T-cell (primary cell): ENCODE results near the gene LMOD2. TPM values are rescaled to one million over a fixed set of nuclear protein-coding genes. Genes with fewer than 3 reads are reported as not detected.
A peak's percentile ranks its signal among the peaks of the same experiment; 100 is the strongest.

Experiments
- ATAC-seq, 4 experiments: fragments of 200-7000 bp in 3 of 4; fragments of 150-1000 bp in 1 of 4; cut with Tn5 transposase; replicated peaks in 1 of 4; 1 replicate in 3 of 4; 2 replicates in 1 of 4; pipeline ENCODE4 v1.10.0; 2021; ENCODE audit warnings: moderate library complexity in 3 of 4, mild to moderate bottlenecking in 2 of 4, moderate number of reproducible peaks in 1 of 4
- CTCF ChIA-PET, 2 donors: fragments of 300-600 bp; sonication (Branson Sonifier 250); formaldehyde crosslinking; loops; one replicate each; lab custom pipeline; 2022; ENCODE audit warnings: antibody characterized with exemption in 2 of 2; lab: Charles Lee
- POLR2A ChIA-PET, 2 donors: fragments of 300-600 bp; sonication (Branson Sonifier 250); formaldehyde crosslinking; loops; one replicate each; lab custom pipeline; 2022; ENCODE audit warnings: antibody characterized with exemption in 2 of 2; lab: Charles Lee
- DNase-seq, 35 experiments: peaks; one replicate each; pipeline versions ENCODE4 v3.0.0 to v3.0.0-alpha.2; 2013 to 2023
- H3K27ac ChIP-seq: one replicate; pipeline ENCODE4 v1.5.1; 2013; ENCODE audit warnings: low read length
- H3K27me3 ChIP-seq, 2 experiments: replicated peaks in 1 of 2; 1 replicate in 1 of 2; 2 replicates in 1 of 2; pipeline versions ENCODE4 v1.6.1 to v1.7.0; 2013; ENCODE audit warnings: low read length in 1 of 2, mixed read lengths in 1 of 2; ENCODE audit not compliant: control insufficient read depth in 2 of 2, insufficient read depth in 2 of 2; ENCODE audit errors: extremely low read depth in 1 of 2
- H3K36me3 ChIP-seq, 2 donors: 1 replicate in 1 of 2; 2 replicates in 1 of 2; pipeline versions ENCODE4 v1.6.1 to v1.7.0; 2013; ENCODE audit warnings: low read length in 1 of 2; ENCODE audit not compliant: control insufficient read depth in 2 of 2, insufficient read depth in 1 of 2; ENCODE audit errors: extremely low read depth in 1 of 2
- H3K4me1 ChIP-seq, 2 experiments: 1 replicate in 1 of 2; 2 replicates in 1 of 2; pipeline versions ENCODE4 v1.6.1 to v1.7.0; 2013; ENCODE audit warnings: low read length in 2 of 2, mixed read lengths in 1 of 2; ENCODE audit not compliant: insufficient read depth in 2 of 2, control insufficient read depth in 1 of 2; ENCODE audit errors: extremely low read depth in 1 of 2
- H3K4me3 ChIP-seq, 2 donors: 1 replicate in 1 of 2; 2 replicates in 1 of 2; pipeline versions ENCODE4 v1.5.1 to v1.7.0; 2013; ENCODE audit warnings: mild to moderate bottlenecking in 2 of 2, low read length in 1 of 2, moderate library complexity in 1 of 2; ENCODE audit not compliant: control insufficient read depth in 1 of 2; ENCODE audit errors: extremely low read depth in 1 of 2
- H3K9me3 ChIP-seq: 2 replicates; pipeline ENCODE4 v1.7.0; 2013
- H3K27ac Mint-ChIP-seq, 2 donors: one replicate each; pipeline ENCODE4 v1.8.0; 2020 to 2021; ENCODE audit warnings: mild to moderate bottlenecking in 2 of 2, mixed read lengths in 2 of 2
- H3K27me3 Mint-ChIP-seq, 2 donors: one replicate each; pipeline ENCODE4 v1.8.0; 2021 to 2022; ENCODE audit warnings: mixed read lengths in 2 of 2
- H3K36me3 Mint-ChIP-seq: one replicate; pipeline ENCODE4 v1.8.0; 2021; ENCODE audit warnings: mixed read lengths
- H3K4me1 Mint-ChIP-seq, 3 donors: one replicate each; pipeline ENCODE4 v1.8.0; 2020 to 2022; ENCODE audit warnings: mixed read lengths in 3 of 3, mild to moderate bottlenecking in 1 of 3
- H3K4me3 Mint-ChIP-seq, 3 donors: one replicate each; pipeline ENCODE4 v1.8.0; 2020 to 2022; ENCODE audit warnings: mild to moderate bottlenecking in 3 of 3, mixed read lengths in 3 of 3, moderate library complexity in 3 of 3
- H3K9me3 Mint-ChIP-seq, 3 donors: one replicate each; pipeline ENCODE4 v1.8.0; 2020 to 2022; ENCODE audit warnings: mixed read lengths in 3 of 3
- WGBS: methylation state at CpG from one replicate; pipeline ENCODE4 v1.1.5; 2013; ENCODE audit warnings: missing lambda C conversion rate; ENCODE audit not compliant: insufficient coverage; 5-methylcytosine and 5-hydroxymethylcytosine counted together
- total RNA-seq, 35 experiments: library from RNA in 6 of 35; stranded (reverse) in 6 of 35; fragments of 120-200 nt in 1 of 35; gene quantifications; one replicate each; pipeline versions ENCODE4 v1.2.1 to v1.2.4 and lab custom pipeline; 2013 to 2026

The LMOD2 gene
- total RNA-seq, 5 donors from 2014 or later (not counting 1 experiment from before 2014, with no cell fraction given) = not detected

- peak overlapping the region in 1 of 2 donors; percentile 34 for H3K27ac Mint-ChIP-seq
- Histone ChIP-seq H3K4me3 (no peak overlapping the region), H3K4me1 (peaks cover 7 to 11% of the 10 kb centered on the region in 2 experiments), H3K27ac (no peak overlapping the region), H3K36me3 (peaks cover 0 to 11% of the 10 kb centered on the region in 2 donors), H3K27me3 (no peaks in the 10 kb centered on the region), H3K9me3 (no peaks in the 10 kb centered on the region)
- 0% methylated on average over 1 of the region's 2 CpGs for WGBS
- CTCF ChIA-PET = no interaction called here
- H3K4me3 Mint-ChIP-seq = no peak overlapping the region
- H3K27me3 Mint-ChIP-seq = no peaks in the 10 kb centered on the region
- POLR2A ChIA-PET = no interaction called here
- peaks cover 25% of the 10 kb centered on the region for H3K36me3 Mint-ChIP-seq
- no peak for ATAC-seq
- no peaks in the 10 kb centered on the region for H3K9me3 Mint-ChIP-seq
- peaks cover 49 to 59% (median 54%) of the 10 kb centered on the region in 3 donors for H3K4me1 Mint-ChIP-seq
- DNase-seq = no peak
Observed at GRCh38 chr7:123710683-123711082, 55.0 kb downstream of the LMOD2 start.

- DNase-seq = no peak
- Histone ChIP-seq H3K9me3 (no peaks in the 10 kb centered on the region), H3K27me3 (no peaks in the 10 kb centered on the region), H3K4me1 (peaks cover 7 to 11% of the 10 kb centered on the region in 2 experiments), H3K27ac (no peak overlapping the region), H3K4me3 (no peak overlapping the region), H3K36me3 (peaks cover 0 to 8% of the 10 kb centered on the region in 2 donors)
- peak in 1 of 4 experiments; percentile 54 for ATAC-seq
- Mint-ChIP-seq H3K36me3 (peaks cover 18% of the 10 kb centered on the region), H3K4me1 (peaks cover 57 to 68% (median 65%) of the 10 kb centered on the region in 3 donors), H3K27me3 (no peaks in the 10 kb centered on the region), H3K4me3 (peak overlapping the region in 1 of 3 donors; percentile 32), H3K9me3 (no peaks in the 10 kb centered on the region), H3K27ac (peak overlapping the region in 1 of 2 donors; percentile 38)
- ChIA-PET POLR2A (no interaction called here), CTCF (interaction anchor here in 1 of 2 donors (0.5 to 1.0 kb wide), 2 partner anchors 46 to 155 kb away, joined by 4 read pairs; no protein-coding TSS in a partner anchor)
Observed at GRCh38 chr7:123711832-123712293, 56.2 kb downstream of the LMOD2 start.

GRCh38 chr7:123712619-123713018 is 57.0 kb downstream of the LMOD2 start:
- H3K9me3 ChIP-seq = no peaks in the 10 kb centered on the region
- H3K4me1 Mint-ChIP-seq = peaks cover 65 to 74% (median 70%) of the 10 kb centered on the region in 3 donors
- H3K4me3 ChIP-seq = no peak overlapping the region
- WGBS = no CpG with 5 or more reads among the region's 1 CpG
- H3K4me3 Mint-ChIP-seq = peak overlapping the region in 1 of 3 donors; percentile 32
- no peak overlapping the region for H3K27ac Mint-ChIP-seq
- H3K27me3 ChIP-seq = no peaks in the 10 kb centered on the region
- ChIA-PET POLR2A (no interaction called here), CTCF (interaction anchor here in 1 of 2 donors (1.0 kb wide), 1 partner anchor 45 kb away, joined by 4 read pairs; no protein-coding TSS in a partner anchor)
- DNase-seq (no peak), ATAC-seq (no peak)
- H3K9me3 Mint-ChIP-seq = no peaks in the 10 kb centered on the region
- H3K36me3 ChIP-seq = peaks cover 0 to 4% of the 10 kb centered on the region in 2 donors
- peaks cover 17% of the 10 kb centered on the region for H3K36me3 Mint-ChIP-seq
- H3K27ac ChIP-seq = no peak overlapping the region
- peaks cover 7 to 11% of the 10 kb centered on the region in 2 experiments for H3K4me1 ChIP-seq
- H3K27me3 Mint-ChIP-seq = no peaks in the 10 kb centered on the region

Other genes with a start within 250 kb of the LMOD2 start
- under 1 TPM in 2 of 5 donors, not detected in 3; 0.09 TPM for gene IQUB, start 121.3 kb upstream of the LMOD2 start, total RNA-seq
- gene NDUFA5, start 98.0 kb upstream of the LMOD2 start, total RNA-seq = 10 to 100 TPM; 47.0 to 56.5 (median 48.8) TPM
- gene ASB15, start 54.0 kb upstream of the LMOD2 start, total RNA-seq = not detected
- 10 to 100 TPM in 2 of 5 donors, 1 to 10 TPM in 3; 9.1 to 12.2 (median 9.8) TPM for gene WASL, start 93.1 kb downstream of the LMOD2 start, total RNA-seq
- not detected for gene HYAL4, start 189.3 kb downstream of the LMOD2 start, total RNA-seq